Keratinocyte (primary cell): Measurements from ENCODE around the gene NOTCH1.

Source experiments
- CTCF ChIP-seq, 3 experiments: IDR thresholded peaks in 1 of 3; conservative IDR thresholded peaks in 1 of 3; optimal IDR thresholded peaks in 1 of 3; 2 replicates in 2 of 3; 3 replicates in 1 of 3; pipeline versions ENCODE3 to v1.5.1; 2011; ENCODE audit warnings: low read length in 3 of 3, mild to moderate bottlenecking in 3 of 3, moderate library complexity in 2 of 3, control low read depth in 1 of 3, inconsistent platforms in 1 of 3; ENCODE audit not compliant: insufficient read depth in 2 of 3; ENCODE audit errors: extremely low read depth in 1 of 3
- EZH2 ChIP-seq: IDR thresholded peaks from one replicate; pipeline ENCODE4 v1.6.1; 2012; ENCODE audit warnings: inconsistent platforms, mild to moderate bottlenecking, low read length, moderate library complexity

DNA sequence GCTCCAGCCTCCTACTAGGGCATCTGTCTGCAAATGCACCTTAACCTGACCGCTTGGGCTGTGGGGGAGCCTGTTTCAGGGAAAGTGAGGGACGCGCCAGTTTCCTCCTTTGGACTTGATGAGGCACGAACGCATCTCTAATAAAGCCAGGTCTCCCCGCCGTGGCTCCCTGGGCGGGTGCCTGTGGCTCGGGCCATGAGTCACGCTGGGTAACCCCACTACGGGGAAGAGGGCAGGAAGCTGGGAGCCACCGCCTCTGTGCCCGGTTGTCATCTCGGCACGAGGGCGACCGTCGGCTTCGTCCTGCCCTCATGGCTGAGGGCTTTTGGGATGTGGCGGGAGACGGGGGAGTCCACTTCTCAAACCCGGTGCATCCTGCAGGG lies 12.1 kb downstream of the NOTCH1 start:
- TF ChIP-seq EZH2 (no peak), CTCF (optimal IDR thresholded peaks at IDR 0.05 in 1 of 3, IDR thresholded peaks at IDR 0.05 in 1 of 3, conservative IDR thresholded peaks at IDR 0.05 in 1 of 3; ENCODE audit: extremely low read depth in 1 of 3, insufficient read depth in 2 of 3, low read length in 3 of 3) (no peak)
